ENCODE data around the gene OVAAL.

- no peak for TF ChIP-seq CTCF (IDR thresholded peaks at IDR 0.05)
- TF ChIP-seq POLR2AphosphoS5 (IDR thresholded peaks at IDR 0.05), result no peak
- TF ChIP-seq POLR2A (IDR thresholded peaks at IDR 0.05), result no peak
- TF ChIP-seq EP300 (IDR thresholded peaks at IDR 0.05), result no peak
Measured at GRCh38 chr1:180612632-180613031, 53.9 kb downstream of the OVAAL start.
